HG03108 (cell line): ENCODE results near the gene TRIM52.
"Not testable (repeated sequence)": the region's sequence is repeated elsewhere in the genome, so short reads cannot be mapped to it uniquely, and the experiment has no call there.

Source experiments
- ATAC-seq: cut with Tn5 transposase; IDR thresholded peaks from one replicate; pipeline ENCODE4 v1.9.1; 2021; ENCODE audit warnings: moderate library complexity; ENCODE audit not compliant: unreplicated experiment

TRIM52 gene

DNA sequence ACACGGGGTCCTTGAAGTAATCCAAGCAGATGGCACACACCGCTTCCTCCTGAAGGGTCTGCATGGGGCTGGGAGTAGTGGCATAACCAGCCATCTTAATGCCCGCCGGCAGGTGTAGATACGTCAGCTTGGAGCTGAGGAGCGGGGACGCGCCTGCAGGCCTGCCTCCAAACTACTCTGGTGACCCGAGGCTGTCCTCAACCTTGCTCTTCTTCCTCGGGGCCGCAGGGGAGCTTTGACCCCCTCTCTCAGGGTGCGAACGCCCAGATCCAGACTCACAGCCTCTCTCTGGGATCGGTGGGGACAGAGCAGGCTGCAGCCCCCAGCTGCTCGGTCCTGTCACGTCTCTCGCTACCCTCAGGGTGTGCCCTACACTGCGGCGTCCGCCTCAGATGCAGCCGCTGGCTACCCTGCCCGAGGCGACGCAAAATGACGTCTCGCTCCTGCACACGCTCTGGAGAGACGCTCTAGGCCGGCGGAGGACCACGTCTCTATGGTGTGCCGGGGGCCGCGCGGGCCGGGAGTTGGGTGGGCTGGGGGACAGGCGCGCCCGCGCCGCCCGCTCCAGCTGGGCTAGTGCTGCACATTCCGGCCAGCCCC is at the start of gene TRIM52:
Gene TRIM52 (minus strand): TSS at position 424 of the 600 bp plus-strand sequence. CDS start 330 bp downstream, at position 94.
- ATAC-seq, result peak; percentile 74

- ATAC-seq, result peak; percentile 76
These were observed 26.4 kb upstream of the TRIM52 start for GRCh38 chr5:181287331-181287730.

- not testable (repeated sequence) for ATAC-seq
These were observed 25.2 kb upstream of the TRIM52 start for GRCh38 chr5:181285962-181286705.

DNA sequence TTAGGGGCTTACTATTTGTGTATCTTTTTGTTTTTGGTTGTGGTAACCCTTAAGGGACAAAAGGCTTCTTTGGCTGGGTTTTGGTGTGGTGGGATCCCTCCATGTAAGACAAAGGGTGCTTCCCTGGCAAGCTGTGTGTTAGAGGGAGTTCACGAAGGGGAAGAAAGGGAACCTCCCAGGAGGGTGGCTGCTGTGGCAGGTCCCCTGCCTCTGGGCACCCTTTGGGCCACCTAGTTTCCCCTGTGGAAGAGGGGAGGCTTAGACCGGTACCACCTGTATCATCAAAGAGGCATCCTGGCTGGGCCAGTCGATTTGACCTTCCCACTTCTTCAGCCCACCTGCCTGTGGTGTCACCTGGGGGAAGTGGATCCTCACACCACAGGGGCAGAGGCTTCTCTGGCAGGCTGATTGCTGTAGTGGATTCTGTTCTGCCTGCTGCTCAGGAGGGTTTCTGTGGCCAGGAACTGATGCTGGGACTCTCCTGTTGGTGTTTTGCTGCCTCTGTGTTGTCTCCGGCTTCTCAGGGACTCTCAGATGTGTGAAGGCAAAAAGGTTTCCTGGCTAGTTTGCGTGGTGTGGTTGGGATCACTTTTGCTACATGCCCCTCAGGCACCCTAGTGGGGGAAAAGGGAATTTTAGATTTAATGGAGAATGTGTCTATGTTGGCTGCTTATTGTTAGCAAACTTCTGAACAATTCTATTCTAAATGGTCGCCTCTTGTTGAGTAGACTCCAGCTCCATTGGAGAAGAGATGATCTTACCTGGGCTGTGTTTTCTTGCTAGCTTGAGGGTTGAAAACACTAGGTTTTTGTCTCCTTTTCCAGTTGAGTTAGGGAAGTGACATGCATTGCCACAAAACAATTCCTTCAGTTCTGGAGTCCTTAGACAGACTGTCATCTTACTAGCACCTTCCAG is 23.2 kb upstream of the TRIM52 start:
- ATAC-seq, result not testable (repeated sequence)

- ATAC-seq, result no peak
These were observed 22.4 kb upstream of the TRIM52 start for GRCh38 chr5:181283347-181283746.

- no peak for ATAC-seq
These were observed 21.9 kb upstream of the TRIM52 start for GRCh38 chr5:181282874-181283273.

DNA sequence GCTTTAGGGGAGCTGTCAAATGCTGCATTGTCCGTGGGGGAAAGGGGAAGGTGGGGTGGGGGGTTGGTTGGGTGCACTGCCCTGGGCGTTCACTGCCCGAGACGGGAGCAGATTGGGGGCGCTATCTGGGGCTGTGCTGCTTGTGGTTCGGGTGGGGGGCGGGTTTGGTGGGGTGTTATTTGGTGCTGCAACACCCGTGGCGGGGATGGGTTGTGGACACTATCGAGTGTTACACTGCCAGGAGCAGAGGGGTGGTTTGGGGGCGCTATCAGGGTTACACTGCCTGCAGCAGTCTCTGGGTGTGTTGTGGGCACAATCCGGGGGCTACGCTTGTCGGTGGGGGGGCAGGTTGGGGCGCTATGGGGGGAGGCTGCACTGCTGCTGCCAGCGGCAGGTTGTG is 21.5 kb upstream of the TRIM52 start:
- not testable (repeated sequence) for ATAC-seq

DNA sequence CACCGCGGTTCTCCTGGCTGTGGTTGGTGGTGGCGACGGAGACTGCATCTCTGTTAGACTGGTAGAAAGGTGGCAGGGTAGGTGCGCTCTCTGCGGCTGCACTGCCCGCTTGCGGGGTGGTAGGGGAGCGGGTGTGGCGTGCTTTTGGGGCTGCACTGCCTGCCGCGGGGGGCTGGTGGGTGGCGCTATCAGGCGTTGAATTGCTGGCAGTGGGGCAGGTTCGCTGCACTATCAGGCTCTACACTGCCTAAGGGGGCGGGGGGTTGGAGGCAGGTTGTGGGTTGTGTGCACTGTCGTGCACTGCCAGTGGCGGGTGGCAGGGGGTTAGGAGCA is 21.0 kb upstream of the TRIM52 start:
- no peak for ATAC-seq

GRCh38 chr5:181281077-181281983 is 20.4 kb upstream of the TRIM52 start:
- no peak for ATAC-seq

DNA sequence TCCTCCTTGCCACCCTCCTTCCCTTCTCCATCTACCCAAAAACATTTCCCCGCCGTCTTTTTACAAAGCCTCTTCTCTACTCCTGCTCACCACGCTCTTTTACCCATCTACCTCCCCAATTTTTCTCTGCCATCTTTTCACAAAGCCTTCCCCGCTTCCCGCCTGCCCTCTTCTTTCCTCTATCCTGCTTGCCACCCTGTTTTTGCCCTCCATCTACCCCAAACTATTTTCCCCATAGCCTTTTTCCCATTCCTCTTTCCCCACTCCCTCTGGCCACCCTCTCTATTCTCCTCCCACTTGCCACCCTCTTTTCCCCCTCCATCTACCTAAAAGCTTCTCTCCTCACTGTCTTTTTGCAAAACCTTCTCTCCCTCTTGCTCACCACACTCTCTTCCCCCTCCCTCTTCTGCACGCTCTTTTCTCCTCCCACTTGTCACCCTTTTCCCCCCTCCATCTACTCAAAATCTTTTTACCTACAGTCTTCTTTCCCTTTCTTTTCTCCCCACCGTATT is 19.4 kb upstream of the TRIM52 start:
- ATAC-seq, result no peak

GRCh38 chr5:181273433-181273744 is 12.4 kb upstream of the TRIM52 start:
- not testable (repeated sequence) for ATAC-seq

DNA sequence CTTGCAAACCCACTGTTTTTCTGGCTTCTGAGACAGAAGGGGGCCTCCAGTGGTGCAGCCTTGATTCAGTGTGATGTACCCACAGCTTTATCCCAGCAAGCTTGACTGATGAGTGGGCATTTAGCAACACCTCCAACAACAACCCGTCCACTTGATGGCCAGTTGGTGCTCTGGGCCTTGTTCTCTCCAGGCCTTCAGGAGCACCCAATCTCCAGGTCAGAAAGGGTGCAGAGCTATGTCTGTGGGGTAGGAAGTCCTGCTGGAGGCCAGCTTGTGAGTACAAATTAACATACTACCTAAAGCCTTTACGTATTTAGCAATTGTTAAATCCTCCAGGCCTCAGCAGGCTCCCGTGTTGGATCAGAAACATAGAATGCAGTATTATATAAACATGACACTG is 10.1 kb upstream of the TRIM52 start:
- ATAC-seq, result no peak

- not testable (repeated sequence) for ATAC-seq
These were observed 7.0 kb upstream of the TRIM52 start for GRCh38 chr5:181267907-181268306.

- ATAC-seq, result not testable (repeated sequence)
These were observed 6.5 kb upstream of the TRIM52 start for GRCh38 chr5:181267291-181267904.

- ATAC-seq, result no peak
These were observed 4.2 kb upstream of the TRIM52 start for GRCh38 chr5:181265092-181265671.

- ATAC-seq, result no peak
These were observed 2.7 kb upstream of the TRIM52 start for GRCh38 chr5:181263633-181264032.

- ATAC-seq, result peak; percentile 40
These were observed 542 bp upstream of the TRIM52 start for GRCh38 chr5:181261320-181262049.

GRCh38 chr5:181259974-181260719 is 796 bp downstream of the TRIM52 start:
- no peak for ATAC-seq
